ENCODE results near the gene TLCD1.

GRCh38 chr17:28728364-28729200, 2.5 kb upstream of the TLCD1 start, which contains the start of gene NEK8:
- TF ChIP-seq EZH2 (IDR thresholded peaks at IDR 0.05; ENCODE audit: borderline replicate concordance, control insufficient read depth, low read depth, low read length) (no peak), YBX1 (IDR thresholded peaks at IDR 0.05) (no peak), POLR2A (IDR thresholded peaks at IDR 0.05; ENCODE audit: low read depth, low read length) (peak; percentile 91), CTCF (IDR thresholded peaks at IDR 0.05 in 2 of 3, conservative IDR thresholded peaks at IDR 0.05 in 1 of 3; ENCODE audit: control insufficient read depth in 2 of 3, extremely low read depth in 1 of 3, insufficient read depth in 1 of 3, low read depth in 3 of 3, low read length in 3 of 3) (no peak), CREB1 (IDR thresholded peaks at IDR 0.05; ENCODE audit: low read depth) (no peak), JUNB (IDR thresholded peaks at IDR 0.05) (no peak), EP300 (IDR thresholded peaks at IDR 0.05; ENCODE audit: borderline replicate concordance in 1 of 2, control insufficient read depth in 1 of 2, low read depth in 2 of 2, low read length in 2 of 2) (no peak), ZNF274 (IDR thresholded peaks at IDR 0.05; ENCODE audit: insufficient read depth, insufficient read length) (no peak), STAT1 (conservative IDR thresholded peaks at IDR 0.05) (peak; percentile 45; the same call in 1 of the 2 replicates), CBX3 (IDR thresholded peaks at IDR 0.05; ENCODE audit: borderline replicate concordance, low read depth) (no peak), TARDBP (IDR thresholded peaks at IDR 0.05; ENCODE audit: borderline replicate concordance) (peak; percentile 26; the same call in 1 of the 2 replicates), NFXL1 (IDR thresholded peaks at IDR 0.05; ENCODE audit: borderline replicate concordance) (no peak), BHLHE40 (IDR thresholded peaks at IDR 0.05; ENCODE audit: borderline replicate concordance in 1 of 2, low read depth in 2 of 2, low read length in 1 of 2) (peak; percentile 53 to 63), TAF1 (IDR thresholded peaks at IDR 0.05; ENCODE audit: borderline replicate concordance, low read depth, low read length) (peak; percentile 44; the same call in 1 of the 2 replicates)

All from GM12878 (cell line).